ENCODE results near the gene NOP10.

DNA sequence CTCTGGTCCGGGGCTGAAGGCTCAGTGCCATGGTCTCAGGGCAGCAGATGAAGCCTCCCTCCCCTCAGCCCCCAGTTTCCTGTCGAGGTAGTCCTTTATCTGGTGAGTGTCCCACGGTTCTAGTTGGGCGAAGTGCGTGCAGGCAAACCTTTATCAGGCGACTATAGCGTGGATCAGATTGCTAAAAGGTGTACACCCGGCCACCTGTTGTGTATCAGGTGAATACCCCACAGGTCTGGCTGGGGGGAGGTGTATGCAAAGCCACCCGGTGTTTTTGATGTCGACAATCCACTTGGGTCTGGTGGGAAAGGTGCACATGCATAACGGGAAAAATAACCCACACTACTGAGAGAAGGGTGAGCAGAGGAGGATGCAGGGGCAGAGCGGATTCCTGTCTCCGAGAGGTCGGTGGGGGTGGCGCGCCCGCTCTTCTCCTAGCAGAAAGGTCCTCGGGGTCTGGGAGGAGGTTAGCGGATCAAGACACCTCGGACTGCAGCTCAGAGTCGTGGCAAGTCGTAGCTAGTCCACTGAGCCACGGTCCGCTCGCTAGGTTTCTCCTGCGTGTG, 5.9 kb downstream of the NOP10 start:
- TF ChIP-seq, protein P1, sequence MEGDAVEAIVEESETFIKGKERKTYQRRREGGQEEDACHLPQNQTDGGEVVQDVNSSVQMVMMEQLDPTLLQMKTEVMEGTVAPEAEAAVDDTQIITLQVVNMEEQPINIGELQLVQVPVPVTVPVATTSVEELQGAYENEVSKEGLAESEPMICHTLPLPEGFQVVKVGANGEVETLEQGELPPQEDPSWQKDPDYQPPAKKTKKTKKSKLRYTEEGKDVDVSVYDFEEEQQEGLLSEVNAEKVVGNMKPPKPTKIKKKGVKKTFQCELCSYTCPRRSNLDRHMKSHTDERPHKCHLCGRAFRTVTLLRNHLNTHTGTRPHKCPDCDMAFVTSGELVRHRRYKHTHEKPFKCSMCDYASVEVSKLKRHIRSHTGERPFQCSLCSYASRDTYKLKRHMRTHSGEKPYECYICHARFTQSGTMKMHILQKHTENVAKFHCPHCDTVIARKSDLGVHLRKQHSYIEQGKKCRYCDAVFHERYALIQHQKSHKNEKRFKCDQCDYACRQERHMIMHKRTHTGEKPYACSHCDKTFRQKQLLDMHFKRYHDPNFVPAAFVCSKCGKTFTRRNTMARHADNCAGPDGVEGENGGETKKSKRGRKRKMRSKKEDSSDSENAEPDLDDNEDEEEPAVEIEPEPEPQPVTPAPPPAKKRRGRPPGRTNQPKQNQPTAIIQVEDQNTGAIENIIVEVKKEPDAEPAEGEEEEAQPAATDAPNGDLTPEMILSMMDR (IDR thresholded peaks at IDR 0.05; ENCODE audit: low read depth, low read length, poor library complexity, severe bottlenecking): no peak
- no peak for TF ChIP-seq EZH2phosphoT487 (IDR thresholded peaks at IDR 0.05; ENCODE audit: borderline replicate concordance, low read length)

Measured in DOHH2 (cell line).